Panc1 (cell line): ENCODE results near the gene KCNMB2. TPM values are rescaled to one million over a fixed set of nuclear protein-coding genes. Genes with fewer than 3 reads are reported as not detected.

Experiments used
- ATAC-seq: fragments of 200-7000 bp; cut with Tn5 transposase; 2 replicates; pipeline ENCODE4 v1.9.1; 2020; ENCODE audit warnings: mild to moderate bottlenecking, moderate library complexity
- BruUV-seq: library from RNA; stranded (reverse); fragments of 400-500 nt; replicated peaks from 2 replicates; lab custom pipeline; 2021; lab: Mats Ljungman, UMichigan
- CTCF ChIA-PET: fragments of 300-600 bp; sonication (Branson Sonifier 250); formaldehyde crosslinking; loops from one replicate; lab custom pipeline; 2022; ENCODE audit warnings: antibody characterized with exemption; lab: Charles Lee
- POLR2A ChIA-PET: fragments of 300-600 bp; sonication (Branson Sonifier 250); formaldehyde crosslinking; loops from one replicate; lab custom pipeline; 2022; ENCODE audit warnings: antibody characterized with exemption; lab: Charles Lee
- DNase-seq: peaks from one replicate; pipeline ENCODE4 v3.0.0-alpha.2; 2010; ENCODE audit warnings: low read depth, low spot score
- H3K27ac ChIP-seq: 2 replicates; pipeline ENCODE4 v1.5.1; 2011; ENCODE audit warnings: mild to moderate bottlenecking, low read length, inconsistent platforms
- H3K27me3 ChIP-seq: fragments of 200-500 bp; sonication (Bioruptor generic); 2 replicates; pipeline ENCODE4 v1.6.0; 2014; ENCODE audit warnings: low read length, inconsistent platforms; ENCODE audit not compliant: control insufficient read depth, insufficient read depth
- H3K36me3 ChIP-seq: fragments of 200-500 bp; sonication (Bioruptor generic); 2 replicates; pipeline ENCODE4 v1.5.1; 2014; ENCODE audit warnings: inconsistent platforms, mild to moderate bottlenecking, low read length, moderate library complexity; ENCODE audit not compliant: control insufficient read depth, insufficient read depth
- H3K4me1 ChIP-seq: 2 replicates; pipeline ENCODE4 v1.5.1; 2011; ENCODE audit warnings: inconsistent platforms, mild to moderate bottlenecking, low read length, moderate library complexity; ENCODE audit not compliant: control insufficient read depth, insufficient read depth
- H3K4me3 ChIP-seq, 2 experiments: 2 replicates each; pipeline ENCODE4 v1.5.1; 2011 to 2012; ENCODE audit warnings: low read depth in 2 of 2, low read length in 2 of 2, mild to moderate bottlenecking in 2 of 2, inconsistent platforms in 1 of 2, moderate library complexity in 1 of 2
- H3K9me3 ChIP-seq: fragments of 200-500 bp; sonication (Bioruptor generic); 2 replicates; pipeline ENCODE4 v1.5.1; 2014; ENCODE audit warnings: low read depth, mild to moderate bottlenecking, inconsistent platforms, low read length, moderate library complexity; ENCODE audit not compliant: control insufficient read depth, insufficient read depth
- POLR2AphosphoS5 ChIP-seq: IDR thresholded peaks from 2 replicates; pipeline ENCODE4 v1.6.1; 2012; ENCODE audit warnings: mild to moderate bottlenecking, low read depth, low read length, moderate library complexity
- SIN3A ChIP-seq: IDR thresholded peaks from 2 replicates; pipeline ENCODE4 v1.6.1; 2012; ENCODE audit warnings: low read depth, mild to moderate bottlenecking, low read length, moderate library complexity, borderline replicate concordance; ENCODE audit not compliant: insufficient read depth
- TCF7L2 ChIP-seq: IDR thresholded peaks from 2 replicates; pipeline ENCODE4 v1.6.1; 2011; ENCODE audit warnings: mild to moderate bottlenecking, low read depth, low read length, inconsistent platforms
- in situ Hi-C: cut with HindIII; loops from 2 replicates; pipeline ENCODE4 v1.10.0; 2016; ENCODE audit warnings: low sequenced_read_pairs, low pct_unique_long_range_greater_than_20kb
- intact Hi-C: fragments of 100-400 bp; cut with micrococcal nuclease; formaldehyde crosslinking; loops from one replicate; pipeline ENCODE4 v1.10.0; 2022; ENCODE audit not compliant: unreplicated experiment
- total RNA-seq: library from RNA; stranded (reverse); gene quantifications from one replicate; pipeline ENCODE4 v1.2.1, GENCODE V29; 2021; ENCODE audit not compliant: unreplicated experiment
- TF ChIP-seq, protein P1 (sequence below): fragments of 450-650 bp; IDR thresholded peaks from 2 replicates; pipeline ENCODE4 v1.5.1; 2017; ENCODE audit warnings: mild to moderate bottlenecking
- TF ChIP-seq, protein P2 (sequence below), 2 experiments: IDR thresholded peaks; 2 replicates each; pipeline ENCODE4 v1.6.1; 2011 to 2012; ENCODE audit warnings: low read depth in 2 of 2, control low read depth in 1 of 2, low read length in 1 of 2, mild to moderate bottlenecking in 1 of 2, moderate library complexity in 1 of 2; ENCODE audit not compliant: insufficient read depth in 1 of 2

The KCNMB2 gene
- total RNA-seq, 1 experiment from 2014 or later = not detected

DNA sequence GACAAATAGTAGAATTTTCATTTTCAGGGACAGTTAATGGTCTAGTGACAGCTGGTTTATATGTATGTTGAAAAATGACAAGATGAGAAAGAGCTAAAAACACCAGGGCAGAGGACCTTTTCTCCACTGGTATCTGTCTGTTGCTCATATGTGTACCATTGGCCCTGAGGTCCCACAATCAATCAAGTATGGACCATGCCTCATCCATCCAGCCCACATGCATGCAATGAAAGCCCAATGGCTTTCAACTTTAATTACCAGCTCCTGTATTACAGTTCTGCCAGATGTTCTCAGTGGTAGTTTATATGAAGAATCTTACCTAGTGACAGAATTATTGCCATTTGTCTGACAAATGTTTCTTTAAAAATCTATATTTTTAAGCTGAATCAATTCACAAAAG lies 301.3 kb downstream of the KCNMB2 start:
- no peak overlapping the region for H3K4me3 ChIP-seq
- BruUV-seq = no TSS peak
- ATAC-seq = no peak
- no peak overlapping the region for H3K27ac ChIP-seq
- no peaks in the 10 kb centered on the region for H3K4me1 ChIP-seq
- intact Hi-C loops = no loop called here
- in situ Hi-C loops = no loop called here
- CTCF ChIA-PET = no interaction called here
- TF ChIP-seq POLR2AphosphoS5 = no peak
- TF ChIP-seq TCF7L2 = no peak
- TF ChIP-seq, protein P1, sequence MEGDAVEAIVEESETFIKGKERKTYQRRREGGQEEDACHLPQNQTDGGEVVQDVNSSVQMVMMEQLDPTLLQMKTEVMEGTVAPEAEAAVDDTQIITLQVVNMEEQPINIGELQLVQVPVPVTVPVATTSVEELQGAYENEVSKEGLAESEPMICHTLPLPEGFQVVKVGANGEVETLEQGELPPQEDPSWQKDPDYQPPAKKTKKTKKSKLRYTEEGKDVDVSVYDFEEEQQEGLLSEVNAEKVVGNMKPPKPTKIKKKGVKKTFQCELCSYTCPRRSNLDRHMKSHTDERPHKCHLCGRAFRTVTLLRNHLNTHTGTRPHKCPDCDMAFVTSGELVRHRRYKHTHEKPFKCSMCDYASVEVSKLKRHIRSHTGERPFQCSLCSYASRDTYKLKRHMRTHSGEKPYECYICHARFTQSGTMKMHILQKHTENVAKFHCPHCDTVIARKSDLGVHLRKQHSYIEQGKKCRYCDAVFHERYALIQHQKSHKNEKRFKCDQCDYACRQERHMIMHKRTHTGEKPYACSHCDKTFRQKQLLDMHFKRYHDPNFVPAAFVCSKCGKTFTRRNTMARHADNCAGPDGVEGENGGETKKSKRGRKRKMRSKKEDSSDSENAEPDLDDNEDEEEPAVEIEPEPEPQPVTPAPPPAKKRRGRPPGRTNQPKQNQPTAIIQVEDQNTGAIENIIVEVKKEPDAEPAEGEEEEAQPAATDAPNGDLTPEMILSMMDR = no peak
- no peak for TF ChIP-seq SIN3A
- TF ChIP-seq, protein P2, sequence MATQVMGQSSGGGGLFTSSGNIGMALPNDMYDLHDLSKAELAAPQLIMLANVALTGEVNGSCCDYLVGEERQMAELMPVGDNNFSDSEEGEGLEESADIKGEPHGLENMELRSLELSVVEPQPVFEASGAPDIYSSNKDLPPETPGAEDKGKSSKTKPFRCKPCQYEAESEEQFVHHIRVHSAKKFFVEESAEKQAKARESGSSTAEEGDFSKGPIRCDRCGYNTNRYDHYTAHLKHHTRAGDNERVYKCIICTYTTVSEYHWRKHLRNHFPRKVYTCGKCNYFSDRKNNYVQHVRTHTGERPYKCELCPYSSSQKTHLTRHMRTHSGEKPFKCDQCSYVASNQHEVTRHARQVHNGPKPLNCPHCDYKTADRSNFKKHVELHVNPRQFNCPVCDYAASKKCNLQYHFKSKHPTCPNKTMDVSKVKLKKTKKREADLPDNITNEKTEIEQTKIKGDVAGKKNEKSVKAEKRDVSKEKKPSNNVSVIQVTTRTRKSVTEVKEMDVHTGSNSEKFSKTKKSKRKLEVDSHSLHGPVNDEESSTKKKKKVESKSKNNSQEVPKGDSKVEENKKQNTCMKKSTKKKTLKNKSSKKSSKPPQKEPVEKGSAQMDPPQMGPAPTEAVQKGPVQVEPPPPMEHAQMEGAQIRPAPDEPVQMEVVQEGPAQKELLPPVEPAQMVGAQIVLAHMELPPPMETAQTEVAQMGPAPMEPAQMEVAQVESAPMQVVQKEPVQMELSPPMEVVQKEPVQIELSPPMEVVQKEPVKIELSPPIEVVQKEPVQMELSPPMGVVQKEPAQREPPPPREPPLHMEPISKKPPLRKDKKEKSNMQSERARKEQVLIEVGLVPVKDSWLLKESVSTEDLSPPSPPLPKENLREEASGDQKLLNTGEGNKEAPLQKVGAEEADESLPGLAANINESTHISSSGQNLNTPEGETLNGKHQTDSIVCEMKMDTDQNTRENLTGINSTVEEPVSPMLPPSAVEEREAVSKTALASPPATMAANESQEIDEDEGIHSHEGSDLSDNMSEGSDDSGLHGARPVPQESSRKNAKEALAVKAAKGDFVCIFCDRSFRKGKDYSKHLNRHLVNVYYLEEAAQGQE (IDR thresholded peaks at IDR 0.05; ENCODE audit: insufficient read depth in 1 of 2, low read depth in 2 of 2, low read length in 1 of 2) = no peak
- no peak for DNase-seq
- H3K27me3 ChIP-seq = no peaks in the 10 kb centered on the region
- no peaks in the 10 kb centered on the region for H3K36me3 ChIP-seq
- no peaks in the 10 kb centered on the region for H3K9me3 ChIP-seq
- POLR2A ChIA-PET = no interaction called here

DNA sequence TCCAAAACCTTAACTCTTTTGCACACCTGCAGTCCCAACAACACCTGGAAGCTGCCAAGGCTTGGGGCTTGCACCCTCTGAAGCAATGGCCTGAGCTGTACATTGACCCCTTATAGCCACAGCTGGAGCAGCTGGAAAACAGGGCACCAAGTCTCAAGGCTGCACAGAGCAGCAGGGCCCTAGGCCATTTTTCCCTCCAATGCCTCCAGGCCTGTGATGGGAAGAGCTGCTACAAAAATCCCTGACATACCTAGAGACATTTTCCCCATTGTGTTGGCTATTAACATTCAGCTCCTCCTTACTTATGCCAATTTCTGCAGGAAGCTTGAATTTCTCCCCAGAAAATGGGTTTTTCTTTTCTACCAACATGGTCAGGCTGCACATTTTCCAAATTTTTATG lies 304.4 kb downstream of the KCNMB2 start:
- ChIA-PET POLR2A (no interaction called here), CTCF (no interaction called here)
- no peak for ATAC-seq
- Histone ChIP-seq H3K27me3 (no peaks in the 10 kb centered on the region), H3K4me3 (no peak overlapping the region), H3K36me3 (no peaks in the 10 kb centered on the region; the same call in 1 of the 2 replicates), H3K9me3 (no peaks in the 10 kb centered on the region), H3K27ac (no peak overlapping the region), H3K4me1 (no peaks in the 10 kb centered on the region)
- no peak for DNase-seq
- in situ Hi-C loops (no loop called here), intact Hi-C loops (no loop called here)
- no TSS peak for BruUV-seq
- TF ChIP-seq, protein P1 = no peak
- TF ChIP-seq, protein P2 (IDR thresholded peaks at IDR 0.05; ENCODE audit: insufficient read depth in 1 of 2, low read depth in 2 of 2, low read length in 1 of 2) = no peak
- TF ChIP-seq SIN3A (no peak), TCF7L2 (no peak), POLR2AphosphoS5 (no peak)
